Measurements from ENCODE around the gene OCA2. TPM values are rescaled to one million over a fixed set of nuclear protein-coding genes. Genes with fewer than 3 reads are reported as not detected.

Gene OCA2
- total and polyA plus RNA-seq, 2 of the 8 experiments (the other 6 are each of a cell fraction or from before 2014, with no cell fraction given) = 0.20 TPM

DNA sequence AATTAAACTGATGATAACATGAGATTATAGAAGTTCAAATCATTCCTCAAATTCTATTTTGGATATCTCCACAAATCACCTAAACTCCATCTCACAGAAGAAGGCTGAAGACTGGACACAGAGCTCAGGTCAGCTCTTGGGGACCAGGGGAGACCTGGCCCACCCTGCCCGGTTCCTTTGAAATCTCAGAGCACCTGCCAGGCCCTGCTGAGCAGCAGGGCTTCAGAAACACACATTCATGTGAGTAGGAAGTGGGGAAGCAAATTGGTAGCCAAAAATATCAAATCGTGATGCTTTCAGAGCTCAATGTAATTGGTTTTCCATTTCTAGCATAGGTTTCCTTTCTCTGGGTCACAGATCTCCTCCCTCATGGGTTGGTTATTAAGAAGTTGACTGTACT lies 76.2 kb downstream of the OCA2 start:
- Histone ChIP-seq H2BK15ac (ENCODE audit: low read length) (no peak overlapping the region), H3K18ac (ENCODE audit: extremely low read depth, low read length) (no peak overlapping the region), H3K27ac (ENCODE audit: low read depth, low read length) (no peak overlapping the region), H3K4ac (replicated peaks; ENCODE audit: insufficient read length, low read depth, low read length) (no peak overlapping the region), H2BK12ac (ENCODE audit: low read depth, low read length) (no peak overlapping the region), H3K27me3 (replicated peaks in 1 of 4; ENCODE audit: control insufficient read depth in 3 of 4, extremely low read depth in 1 of 4, insufficient read depth in 3 of 4, low read length in 3 of 4) (no peaks in the 10 kb centered on the region; a peak in 1 of 7 replicates), H4K5ac (ENCODE audit: insufficient read length, low read depth, low read length) (no peak overlapping the region), H3K79me2 (ENCODE audit: control insufficient read depth in 1 of 2, insufficient read depth in 2 of 2, low read length in 2 of 2) (no peaks in the 10 kb centered on the region), H2BK20ac (ENCODE audit: low read length) (no peak overlapping the region), H3K23ac (ENCODE audit: insufficient read length) (no peak overlapping the region), H3K4me3 (ENCODE audit: extremely low read depth in 1 of 4, insufficient read depth in 2 of 4, low read depth in 3 of 4, low read length in 4 of 4) (no peak overlapping the region), H3K23me2 (ENCODE audit: low read depth, low read length) (no peaks in the 10 kb centered on the region), H3K36me3 (ENCODE audit: control insufficient read depth in 2 of 4, insufficient read depth in 4 of 4, low read length in 3 of 4) (no peaks in the 10 kb centered on the region), H2BK120ac (replicated peaks; ENCODE audit: low read depth, low read length) (no peak overlapping the region), H2BK5ac (ENCODE audit: low read depth, low read length) (0 out of 2 replicates have a peak overlapping the region, but pooled peaks have one; percentile 41), H3K4me2 (ENCODE audit: insufficient read depth in 1 of 2, low read depth in 2 of 2, low read length in 2 of 2) (no peak overlapping the region), H3K4me1 (replicated peaks in 1 of 4; ENCODE audit: control insufficient read depth in 3 of 4, insufficient read depth in 4 of 4, low read length in 3 of 4) (peaks cover 0 to 15% (median 5%) of the 10 kb centered on the region in 4 experiments; a peak in 4 of 7 replicates), H3K9ac (replicated peaks in 1 of 4; ENCODE audit: extremely low read depth in 1 of 4, low read depth in 3 of 4, low read length in 3 of 4) (no peak overlapping the region), H3K56ac (replicated peaks; ENCODE audit: insufficient read length, low read depth, low read length) (no peak overlapping the region), H3K79me1 (ENCODE audit: low read depth, low read length) (no peaks in the 10 kb centered on the region), H3K14ac (ENCODE audit: insufficient read length) (no peak overlapping the region), H4K8ac (ENCODE audit: extremely low read depth, insufficient read depth, low read length) (no peak overlapping the region), H2AK5ac (ENCODE audit: low read depth, low read length) (no peak overlapping the region), H4K91ac (replicated peaks; ENCODE audit: insufficient read length, low read length) (no peak overlapping the region), H2AFZ (ENCODE audit: low read length) (no peak overlapping the region), H3K9me3 (ENCODE audit: insufficient read depth in 2 of 2, low read depth in 1 of 2, low read length in 1 of 2) (no peaks in the 10 kb centered on the region), H4K20me1 (replicated peaks in 1 of 2; ENCODE audit: control insufficient read depth in 1 of 2, insufficient read depth in 2 of 2, low read length in 2 of 2) (no peaks in the 10 kb centered on the region)
- no peak for FAIRE-seq
- WGBS, 2 experiments (ENCODE audit: extremely low coverage in 1 of 2, insufficient coverage in 1 of 2, insufficient read length in 1 of 2, insufficient replicate concordance in 2 of 2, low coverage in 1 of 2, low lambda C conversion rate in 2 of 2, missing lambda C conversion rate in 1 of 2) = 74% methylated on average over 2 of the region's 2 CpGs; no CpG with 5 or more reads in 1 of the 2 experiments
- ChIA-PET CTCF (ENCODE audit: partially characterized antibody) (interaction anchor here (1.3 to 6.0 kb wide), 9 partner anchors 9 to 423 kb away, joined by 3 to 53 read pairs (median 5); no protein-coding TSS in a partner anchor), POLR2A (ENCODE audit: partially characterized antibody) (no interaction called here)
- peak in 1 of 2 experiments; percentile 3 for DNase-seq (ENCODE audit: low read depth in 1 of 2, low spot score in 2 of 2)
- TF ChIP-seq MAFK (IDR thresholded peaks at IDR 0.05; ENCODE audit: low read depth, low read length) = no peak
- no peak for TF ChIP-seq TBP (IDR thresholded peaks at IDR 0.05; ENCODE audit: low read depth, low read length)
- no peak for TF ChIP-seq RFX5 (IDR thresholded peaks at IDR 0.05; ENCODE audit: borderline replicate concordance, low read depth, low read length)
- TF ChIP-seq, protein P1, sequence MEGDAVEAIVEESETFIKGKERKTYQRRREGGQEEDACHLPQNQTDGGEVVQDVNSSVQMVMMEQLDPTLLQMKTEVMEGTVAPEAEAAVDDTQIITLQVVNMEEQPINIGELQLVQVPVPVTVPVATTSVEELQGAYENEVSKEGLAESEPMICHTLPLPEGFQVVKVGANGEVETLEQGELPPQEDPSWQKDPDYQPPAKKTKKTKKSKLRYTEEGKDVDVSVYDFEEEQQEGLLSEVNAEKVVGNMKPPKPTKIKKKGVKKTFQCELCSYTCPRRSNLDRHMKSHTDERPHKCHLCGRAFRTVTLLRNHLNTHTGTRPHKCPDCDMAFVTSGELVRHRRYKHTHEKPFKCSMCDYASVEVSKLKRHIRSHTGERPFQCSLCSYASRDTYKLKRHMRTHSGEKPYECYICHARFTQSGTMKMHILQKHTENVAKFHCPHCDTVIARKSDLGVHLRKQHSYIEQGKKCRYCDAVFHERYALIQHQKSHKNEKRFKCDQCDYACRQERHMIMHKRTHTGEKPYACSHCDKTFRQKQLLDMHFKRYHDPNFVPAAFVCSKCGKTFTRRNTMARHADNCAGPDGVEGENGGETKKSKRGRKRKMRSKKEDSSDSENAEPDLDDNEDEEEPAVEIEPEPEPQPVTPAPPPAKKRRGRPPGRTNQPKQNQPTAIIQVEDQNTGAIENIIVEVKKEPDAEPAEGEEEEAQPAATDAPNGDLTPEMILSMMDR (IDR thresholded peaks at IDR 0.05; ENCODE audit: control extremely low read depth in 1 of 3, insufficient read depth in 1 of 3, low read depth in 1 of 3, low read length in 3 of 3) = no peak
- no peak for TF ChIP-seq TEAD4 (IDR thresholded peaks at IDR 0.05; ENCODE audit: low read depth, low read length)
- no peak for TF ChIP-seq CBX8 (IDR thresholded peaks at IDR 0.05; ENCODE audit: borderline replicate concordance, low read depth, low read length)
- no peak for TF ChIP-seq NANOG (IDR thresholded peaks at IDR 0.05; ENCODE audit: insufficient read depth, low read depth, low read length, poor library complexity, severe bottlenecking)
- no peak for TF ChIP-seq SIX5 (IDR thresholded peaks at IDR 0.05; ENCODE audit: low read depth, low read length)
- no peak for TF ChIP-seq HDAC6 (IDR thresholded peaks at IDR 0.05; ENCODE audit: low read depth, low read length)
- TF ChIP-seq TAF1 (IDR thresholded peaks at IDR 0.05; ENCODE audit: low read depth, low read length) = no peak
- no peak for TF ChIP-seq ZNF274 (IDR thresholded peaks at IDR 0.05; ENCODE audit: borderline replicate concordance, extremely low read depth, low read length)
- TF ChIP-seq CBX5 (IDR thresholded peaks at IDR 0.05; ENCODE audit: low read depth, low read length) = no peak

All from H1 (cell line).